ENCODE data around the gene POLL. TPM values are rescaled to one million over a fixed set of nuclear protein-coding genes. Genes with fewer than 3 reads are reported as not detected.

Gene POLL
- total RNA-seq, 1 donor from 2014 or later = 6.5 TPM

Small RNA genes within 50 kb of the gene (small RNA-seq; reads per million reads assigned to genes)
- gene MIR3158-1 (not detected), gene RNU6-1165P (not detected)

Other genes with a start within 250 kb of the POLL start
- gene BTRC, start 234.1 kb downstream of the POLL start, total RNA-seq = 39.1 TPM
- 28.5 TPM for gene DPCD, start 64 bp upstream of the POLL start, total RNA-seq
- 75.4 TPM for gene FBXW4, start 106.9 kb upstream of the POLL start, total RNA-seq
- not detected for gene FGF8, start 187.9 kb upstream of the POLL start, total RNA-seq
- gene NPM3, start 195.2 kb upstream of the POLL start, total RNA-seq = 53.4 TPM
- gene OGA, start 230.2 kb upstream of the POLL start, total RNA-seq = 407 TPM